ENCODE measurements around the gene PGP. TPM values are rescaled to one million over a fixed set of nuclear protein-coding genes. Genes with fewer than 3 reads are reported as not detected.

The PGP gene
- total and polyA plus RNA-seq, 2 of the 4 experiments (the other 2 are of a cell fraction) = 4.1 to 9.4 TPM

DNA sequence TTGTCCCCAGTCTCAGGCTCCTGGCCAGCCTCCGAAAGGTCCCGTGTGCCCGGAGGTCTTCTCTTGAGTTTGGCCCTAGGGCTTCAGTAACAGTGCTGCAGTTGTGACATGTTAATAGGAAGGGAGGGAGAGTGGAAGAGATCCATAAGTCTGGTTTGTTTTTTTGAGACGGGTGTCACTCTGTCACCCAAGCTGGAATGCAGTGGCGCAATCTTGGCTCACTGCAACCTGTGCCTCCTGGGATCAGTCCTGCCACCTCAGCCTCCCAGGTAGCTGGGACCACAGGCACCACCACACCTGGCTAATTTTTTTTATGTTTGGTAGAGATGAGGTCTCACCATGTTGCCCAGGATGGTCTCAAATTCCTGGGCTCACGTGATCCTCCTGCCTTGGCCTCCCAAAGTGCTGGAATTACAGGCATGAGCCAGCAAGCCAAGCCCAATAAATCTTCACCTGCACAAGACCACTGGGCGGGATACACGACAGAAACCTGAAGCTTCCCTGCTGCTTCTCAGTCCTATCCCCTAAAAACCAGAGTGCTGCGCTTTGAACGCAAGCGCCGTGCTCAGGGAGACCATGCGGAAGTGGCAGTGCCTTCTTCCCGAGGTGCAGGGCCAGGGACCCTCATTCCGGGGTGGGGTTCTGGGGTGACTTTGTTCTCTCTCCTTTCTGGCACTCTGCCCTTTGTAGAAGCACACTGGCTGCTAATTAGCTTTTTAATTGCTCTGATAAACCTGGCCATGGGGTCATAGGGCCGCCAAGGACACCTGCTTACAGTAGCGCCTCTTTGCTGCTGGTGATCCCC lies 48.2 kb downstream of the PGP start:
- no peak overlapping the region for H3K18ac ChIP-seq (ENCODE audit: low read depth, low read length)
- no peak overlapping the region for H3K14ac ChIP-seq (replicated peaks; ENCODE audit: low read depth, low read length)
- H2BK120ac ChIP-seq (ENCODE audit: low read depth, low read length) = no peak overlapping the region
- DNase-seq = no peak
- intact Hi-C loops (cut with micrococcal nuclease) = no loop called here
- H3K23ac ChIP-seq (ENCODE audit: low read depth, low read length) = no peak overlapping the region
- H4K91ac ChIP-seq (ENCODE audit: insufficient read depth, low read depth, low read length) = no peak overlapping the region
- in situ Hi-C loops (cut with MboI; ENCODE audit: low sequenced_read_pairs) = no loop called here
- H2BK15ac ChIP-seq (ENCODE audit: low read depth, low read length) = no peak overlapping the region
- dilution Hi-C loops (cut with HindIII; ENCODE audit: low sequenced_read_pairs, unreplicated experiment) = no loop called here
- no peak overlapping the region for H3K27ac ChIP-seq (ENCODE audit: insufficient read depth, low read length)
- H3K4me2 ChIP-seq (ENCODE audit: low read depth, low read length) = no peak overlapping the region
- no TSS peak for BruUV-seq (replicated peaks)
- no peak overlapping the region for H2AFZ ChIP-seq (replicated peaks; ENCODE audit: low read length, poor library complexity)
- H3K27me3 ChIP-seq (ENCODE audit: control insufficient read depth, insufficient read depth, low read length) = no peaks in the 10 kb centered on the region
- 0 out of 2 replicates have a peak, but pooled peaks cover 2% of the 10 kb centered on the region for H3K9me1 ChIP-seq (ENCODE audit: insufficient read depth, low read length)
- no peak overlapping the region for H2BK20ac ChIP-seq (ENCODE audit: low read depth, low read length)
- H4K5ac ChIP-seq (ENCODE audit: low read depth, low read length) = no peak overlapping the region
- H4K8ac ChIP-seq (ENCODE audit: low read depth in 2 of 2, low read length in 2 of 2) = no peak overlapping the region
- H3K9me3 ChIP-seq (ENCODE audit: control insufficient read depth, insufficient read depth, low read length) = no peaks in the 10 kb centered on the region
- H3K79me1 ChIP-seq (ENCODE audit: low read depth in 1 of 2, low read length in 2 of 2) = peaks cover 0 to 32% of the 10 kb centered on the region in 2 experiments
- ChIA-PET POLR2A (ENCODE audit: unreplicated experiment) (no interaction called here), CTCF (no interaction called here)
- H2BK5ac ChIP-seq (ENCODE audit: low read depth, low read length, poor library complexity, severe bottlenecking) = no peak overlapping the region
- H4K20me1 ChIP-seq (ENCODE audit: insufficient read depth, low read length) = peaks cover 46% of the 10 kb centered on the region
- H3K4ac ChIP-seq (ENCODE audit: low read depth, low read length) = no peak overlapping the region
- H3K4me1 ChIP-seq (ENCODE audit: control insufficient read depth, insufficient read depth, low read length) = peaks cover 3% of the 10 kb centered on the region; the same call in 1 of the 2 replicates
- H2AK5ac ChIP-seq (ENCODE audit: low read depth, low read length) = no peak overlapping the region
- 100% methylated on average over 2 of the region's 17 CpGs; no CpG with 5 or more reads in 1 of the 2 experiments for WGBS, 2 experiments (ENCODE audit: extremely low coverage in 2 of 2, insufficient read length in 1 of 2)
- no peak for ATAC-seq (ENCODE audit: low read depth)
- H3K56ac ChIP-seq (ENCODE audit: extremely low read depth, insufficient read depth, low read length) = no peak overlapping the region
- no peak overlapping the region for H2AK9ac ChIP-seq (replicated peaks; ENCODE audit: low read depth, low read length, poor library complexity)
- no peak for TF ChIP-seq CEBPB (IDR thresholded peaks at IDR 0.05; ENCODE audit: low read depth, low read length)
- TF ChIP-seq USF2 (IDR thresholded peaks at IDR 0.05; ENCODE audit: low read depth, low read length) = no peak
- TF ChIP-seq RFX5 (IDR thresholded peaks at IDR 0.05; ENCODE audit: low read depth, low read length) = no peak
- no peak overlapping the region for H3K9ac ChIP-seq (ENCODE audit: low read depth, low read length)
- peaks cover 41% of the 10 kb centered on the region for H3K36me3 ChIP-seq (ENCODE audit: control insufficient read depth, insufficient read depth, low read length)
- no peak overlapping the region for H3K4me3 ChIP-seq (ENCODE audit: insufficient read depth, low read depth, low read length)
